Measurements from ENCODE around the gene ZFYVE28. TPM values are rescaled to one million over a fixed set of nuclear protein-coding genes. Genes with fewer than 3 reads are reported as not detected.

ZFYVE28 gene
- total and polyA plus RNA-seq, 11 donors: 2.6 to 11.9 (median 5.5) TPM

DNA sequence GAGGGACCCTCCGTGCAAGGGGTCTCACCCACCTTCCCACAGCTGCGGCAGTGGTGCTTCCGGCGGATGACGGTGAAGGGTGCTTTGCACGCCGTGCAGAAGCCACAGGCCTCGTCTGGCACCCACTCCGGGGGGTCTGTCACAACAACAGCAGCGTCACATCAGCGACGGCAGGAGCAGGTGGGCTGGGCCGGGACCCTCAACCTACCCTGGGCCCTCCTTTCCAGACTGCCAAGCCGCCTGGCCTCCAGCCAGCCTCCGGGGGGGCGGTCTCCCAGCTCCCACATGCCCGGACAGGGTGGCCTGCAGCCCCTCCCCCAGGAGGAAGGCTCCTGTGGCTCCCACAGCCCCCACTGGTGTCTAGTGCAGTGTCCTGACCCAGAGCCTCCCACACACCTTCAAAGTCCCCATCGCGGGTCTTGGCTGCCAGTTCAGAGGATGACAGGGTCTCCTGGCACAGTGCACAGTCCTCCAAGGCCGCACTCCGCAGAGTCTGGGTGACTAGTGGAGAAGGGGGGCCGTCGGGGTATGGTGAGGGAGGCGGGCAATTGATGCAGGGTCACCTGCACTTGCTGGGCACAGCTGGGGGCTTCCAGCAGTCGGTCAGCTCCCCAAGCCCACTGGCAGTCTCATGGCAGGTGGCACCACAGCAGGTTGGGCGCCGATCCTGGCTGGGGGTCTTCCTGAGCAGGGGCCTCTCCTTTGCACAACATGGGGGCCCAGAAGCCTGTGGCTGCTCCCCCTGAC, 147.0 kb downstream of the ZFYVE28 start:
- no peak overlapping the region for H3K4me3 ChIP-seq
- H3K36me3 ChIP-seq: no peaks in the 10 kb centered on the region
- WGBS, 4 donors: 86 to 91% (median 89%) methylated on average over 18 to 27 of the region's 27 CpGs
- TF ChIP-seq, protein P1, sequence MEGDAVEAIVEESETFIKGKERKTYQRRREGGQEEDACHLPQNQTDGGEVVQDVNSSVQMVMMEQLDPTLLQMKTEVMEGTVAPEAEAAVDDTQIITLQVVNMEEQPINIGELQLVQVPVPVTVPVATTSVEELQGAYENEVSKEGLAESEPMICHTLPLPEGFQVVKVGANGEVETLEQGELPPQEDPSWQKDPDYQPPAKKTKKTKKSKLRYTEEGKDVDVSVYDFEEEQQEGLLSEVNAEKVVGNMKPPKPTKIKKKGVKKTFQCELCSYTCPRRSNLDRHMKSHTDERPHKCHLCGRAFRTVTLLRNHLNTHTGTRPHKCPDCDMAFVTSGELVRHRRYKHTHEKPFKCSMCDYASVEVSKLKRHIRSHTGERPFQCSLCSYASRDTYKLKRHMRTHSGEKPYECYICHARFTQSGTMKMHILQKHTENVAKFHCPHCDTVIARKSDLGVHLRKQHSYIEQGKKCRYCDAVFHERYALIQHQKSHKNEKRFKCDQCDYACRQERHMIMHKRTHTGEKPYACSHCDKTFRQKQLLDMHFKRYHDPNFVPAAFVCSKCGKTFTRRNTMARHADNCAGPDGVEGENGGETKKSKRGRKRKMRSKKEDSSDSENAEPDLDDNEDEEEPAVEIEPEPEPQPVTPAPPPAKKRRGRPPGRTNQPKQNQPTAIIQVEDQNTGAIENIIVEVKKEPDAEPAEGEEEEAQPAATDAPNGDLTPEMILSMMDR (IDR thresholded peaks at IDR 0.05): no peak
- no peak for TF ChIP-seq POLR2A (IDR thresholded peaks at IDR 0.05)
- peaks cover 0 to 29% (median 11%) of the 10 kb centered on the region in 12 donors for H3K4me1 ChIP-seq
- ATAC-seq: no peak
- peak in 3 of 5 donors; percentile 20 to 51 (median 22) for DNase-seq
- no peaks in the 10 kb centered on the region for H3K27me3 ChIP-seq
- H3K9me3 ChIP-seq: no peaks in the 10 kb centered on the region
- intact Hi-C loops (cut with DNase I): no loop called here
- H3K27ac ChIP-seq: no peak overlapping the region

DNA sequence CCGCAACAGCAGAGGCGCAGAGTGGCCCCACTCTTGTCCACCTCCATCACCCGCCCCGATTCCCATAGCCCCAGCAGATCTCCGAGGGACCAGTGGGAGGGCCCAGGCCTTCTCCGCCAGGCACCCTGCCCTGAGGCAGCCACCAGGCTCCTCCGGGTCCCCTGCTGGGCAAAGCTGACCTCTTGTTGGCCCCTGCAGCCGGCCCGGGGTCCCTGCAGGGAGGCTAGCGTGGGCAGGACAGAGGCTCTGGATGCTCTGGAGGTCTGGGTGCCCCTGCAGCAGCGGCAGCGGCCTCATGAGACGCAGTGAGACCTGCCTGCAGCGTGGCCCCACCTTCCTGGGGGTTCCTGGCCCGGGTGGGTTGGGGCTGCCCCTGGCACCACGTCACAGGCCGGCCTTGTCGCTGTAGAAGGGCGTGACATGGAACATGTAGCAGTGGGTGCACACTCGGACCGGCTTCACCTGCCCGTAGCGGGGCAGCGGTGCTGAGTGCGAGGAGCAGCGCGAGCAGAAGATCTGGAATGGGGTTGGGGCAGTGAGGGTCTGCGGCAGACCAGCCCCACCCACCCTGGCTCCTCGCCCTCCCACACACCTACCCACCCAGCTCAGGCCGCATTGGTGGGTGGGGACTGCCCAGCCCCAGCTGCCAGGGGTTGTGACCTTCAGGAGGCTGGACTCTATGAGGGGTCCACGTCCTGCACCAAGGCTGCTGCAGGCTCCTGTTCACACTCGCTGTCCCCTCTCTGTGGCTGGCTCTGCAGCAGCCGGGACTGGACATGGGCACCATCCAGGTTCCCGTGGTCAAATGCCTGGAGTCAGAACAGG, 147.9 kb downstream of the ZFYVE28 start:
- 91 to 94% (median 93%) methylated on average over 30 to 34 of the region's 34 CpGs for WGBS, 4 donors
- no peak overlapping the region for H3K4me3 ChIP-seq
- H3K27ac ChIP-seq: no peak overlapping the region
- peak in 3 of 5 donors; percentile 21 to 60 (median 24) for DNase-seq
- H3K27me3 ChIP-seq: no peaks in the 10 kb centered on the region
- H3K4me1 ChIP-seq: peaks cover 6 to 38% (median 19%) of the 10 kb centered on the region in 12 donors
- no peaks in the 10 kb centered on the region for H3K36me3 ChIP-seq
- no peaks in the 10 kb centered on the region for H3K9me3 ChIP-seq
- TF ChIP-seq, protein P1 (IDR thresholded peaks at IDR 0.05): no peak
- no peak for TF ChIP-seq POLR2A (IDR thresholded peaks at IDR 0.05)
- intact Hi-C loops (cut with DNase I): no loop called here
- no peak for ATAC-seq

DNA sequence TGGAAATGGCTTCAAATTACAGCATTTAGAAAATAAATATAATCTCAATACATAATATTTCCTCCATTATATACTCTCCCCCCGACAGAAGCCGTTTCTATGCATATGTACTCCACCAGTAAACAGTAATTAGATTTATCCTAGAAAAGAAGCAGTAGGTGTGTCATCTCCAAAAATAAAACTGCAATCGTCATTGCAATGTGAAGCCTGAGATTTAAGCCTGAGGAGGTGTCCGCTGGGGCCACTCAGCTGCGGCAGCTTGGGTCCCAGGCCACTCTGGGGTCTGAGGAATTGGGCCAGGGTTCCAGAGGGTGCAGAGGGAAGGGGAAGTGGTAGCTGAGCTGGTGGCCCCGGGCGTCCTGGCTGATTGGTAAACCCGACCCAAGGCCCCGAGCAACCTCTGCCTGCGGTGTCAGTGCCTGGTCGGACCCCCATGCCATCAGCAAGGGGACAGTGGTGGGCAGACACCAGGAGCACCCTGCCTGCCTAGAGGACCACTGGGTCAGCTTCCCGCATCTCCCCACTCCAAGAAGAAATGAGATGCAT, 148.8 kb downstream of the ZFYVE28 start:
- Histone ChIP-seq H3K9me3 (no peaks in the 10 kb centered on the region), H3K36me3 (no peaks in the 10 kb centered on the region), H3K4me3 (no peak overlapping the region), H3K27me3 (no peaks in the 10 kb centered on the region), H3K4me1 (peaks cover 6 to 47% (median 24%) of the 10 kb centered on the region in 12 donors), H3K27ac (no peak overlapping the region)
- TF ChIP-seq, protein P1 (IDR thresholded peaks at IDR 0.05): no peak
- TF ChIP-seq POLR2A (IDR thresholded peaks at IDR 0.05): no peak
- ATAC-seq: peak in 1 of 4 donors; percentile 6
- 70 to 74% (median 72%) methylated on average over 10 to 12 of the region's 12 CpGs for WGBS, 4 donors
- intact Hi-C loops (cut with DNase I): loop anchor here in 4 of 10 donors (5.0 to 10.0 kb wide), 3 partner anchors 145 to 485 kb away; partner anchors contain the start of genes CFAP99 (in 3 of the 4), ZFYVE28 (in 3 of the 4) and TNIP2 (in 1 of the 4)
- peak in 3 of 5 donors; percentile 14 to 39 (median 17) for DNase-seq
